IPS-15b (cell line): ENCODE results near the gene LRRC3.

Experiments used
- H3K27me3 ChIP-seq: one replicate; pipeline ENCODE4 v1.6.1; 2013; ENCODE audit warnings: low read length; ENCODE audit not compliant: control insufficient read depth, insufficient read depth
- H3K36me3 ChIP-seq: one replicate; pipeline ENCODE4 v1.6.1; 2013; ENCODE audit warnings: low read length; ENCODE audit not compliant: control insufficient read depth, insufficient read depth
- H3K4me1 ChIP-seq: one replicate; pipeline ENCODE4 v1.6.1; 2013; ENCODE audit warnings: mild to moderate bottlenecking, low read length; ENCODE audit not compliant: control insufficient read depth, insufficient read depth
- H3K4me3 ChIP-seq: one replicate; pipeline ENCODE4 v1.5.1; 2013; ENCODE audit warnings: low read depth, low read length
- H3K9ac ChIP-seq: one replicate; pipeline ENCODE4 v1.6.1; 2013; ENCODE audit warnings: low read depth, mild to moderate bottlenecking, low read length
- H3K9me3 ChIP-seq: one replicate; pipeline ENCODE4 v1.6.1; 2013; ENCODE audit warnings: mild to moderate bottlenecking, low read length; ENCODE audit not compliant: control insufficient read depth, insufficient read depth

Gene LRRC3

GRCh38 chr21:44456915-44457736 is 1.8 kb downstream of the LRRC3 start:
- Histone ChIP-seq H3K9me3 (no peaks in the 10 kb centered on the region), H3K27me3 (peaks cover 3% of the 10 kb centered on the region), H3K4me1 (no peaks in the 10 kb centered on the region)

GRCh38 chr21:44458971-44459711 is 3.8 kb downstream of the LRRC3 start:
- Histone ChIP-seq H3K4me3 (no peak overlapping the region), H3K9me3 (no peaks in the 10 kb centered on the region), H3K9ac (no peak overlapping the region), H3K27me3 (peaks cover 2% of the 10 kb centered on the region), H3K4me1 (no peaks in the 10 kb centered on the region), H3K36me3 (peaks cover 5% of the 10 kb centered on the region)

More at GRCh38 chr21:44456915-44457736, 1.8 kb downstream of the LRRC3 start:
- H3K4me3 ChIP-seq: no peak overlapping the region
- H3K36me3 ChIP-seq: peaks cover 5% of the 10 kb centered on the region
- no peak overlapping the region for H3K9ac ChIP-seq

GRCh38 chr21:44459712-44460440 is 4.6 kb downstream of the LRRC3 start:
- no peaks in the 10 kb centered on the region for H3K4me1 ChIP-seq
- H3K27me3 ChIP-seq: no peaks in the 10 kb centered on the region
- H3K9me3 ChIP-seq: no peaks in the 10 kb centered on the region
- no peak overlapping the region for H3K4me3 ChIP-seq
- peaks cover 5% of the 10 kb centered on the region for H3K36me3 ChIP-seq
- no peak overlapping the region for H3K9ac ChIP-seq

GRCh38 chr21:44460441-44460755 is 5.1 kb downstream of the LRRC3 start:
- H3K9ac ChIP-seq: no peak overlapping the region
- H3K9me3 ChIP-seq: no peaks in the 10 kb centered on the region
- peaks cover 5% of the 10 kb centered on the region for H3K36me3 ChIP-seq
- no peak overlapping the region for H3K4me3 ChIP-seq
- H3K4me1 ChIP-seq: no peaks in the 10 kb centered on the region
- no peaks in the 10 kb centered on the region for H3K27me3 ChIP-seq

GRCh38 chr21:44461005-44461404 is 5.7 kb downstream of the LRRC3 start:
- H3K4me1 ChIP-seq: no peaks in the 10 kb centered on the region
- H3K9me3 ChIP-seq: no peaks in the 10 kb centered on the region
- H3K27me3 ChIP-seq: no peaks in the 10 kb centered on the region
- no peak overlapping the region for H3K9ac ChIP-seq
- peaks cover 5% of the 10 kb centered on the region for H3K36me3 ChIP-seq
- H3K4me3 ChIP-seq: no peak overlapping the region

- H3K27me3 ChIP-seq: no peaks in the 10 kb centered on the region
- H3K9ac ChIP-seq: no peak overlapping the region
- no peaks in the 10 kb centered on the region for H3K4me1 ChIP-seq
- H3K36me3 ChIP-seq: peaks cover 5% of the 10 kb centered on the region
- H3K4me3 ChIP-seq: no peak overlapping the region
- no peaks in the 10 kb centered on the region for H3K9me3 ChIP-seq
These were observed 6.2 kb downstream of the LRRC3 start for GRCh38 chr21:44461464-44462001.

DNA sequence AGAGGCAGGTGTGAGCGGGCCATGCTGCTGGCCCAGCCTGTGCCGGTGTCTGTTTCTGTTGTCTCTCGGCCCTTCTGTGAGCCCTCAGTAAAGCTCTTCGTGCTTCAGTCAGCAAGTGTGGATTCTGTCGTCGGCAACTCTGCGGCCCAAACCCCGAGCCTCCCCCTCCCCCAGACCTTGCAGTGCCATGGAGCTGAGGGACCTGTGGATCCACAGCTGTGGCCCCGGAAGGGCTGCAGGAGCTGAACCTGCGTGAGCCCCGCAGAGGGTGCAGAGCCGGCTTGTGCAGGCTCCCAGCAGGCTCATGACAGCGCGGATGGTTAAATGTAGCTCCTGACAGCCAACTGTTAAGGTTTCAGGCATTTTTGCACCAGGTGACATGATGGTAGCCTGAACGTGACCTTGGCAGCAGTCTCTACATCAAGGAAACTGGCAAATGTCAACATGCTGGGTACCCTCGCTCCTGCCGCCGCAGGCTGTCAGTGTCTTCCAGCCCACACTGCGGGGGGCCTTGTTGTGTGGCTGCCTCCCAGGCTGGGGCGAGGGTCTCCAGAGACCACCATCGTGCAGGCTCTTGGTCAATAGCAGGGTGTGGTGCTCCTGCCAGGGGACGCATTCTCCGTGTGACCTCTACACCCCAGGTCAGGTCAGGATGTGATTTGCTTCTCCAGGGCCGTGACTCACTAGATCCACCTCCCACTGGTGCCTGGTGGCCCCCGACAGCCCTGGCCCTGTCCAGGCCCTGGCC is 7.0 kb downstream of the LRRC3 start:
- H3K27me3 ChIP-seq: no peaks in the 10 kb centered on the region
- H3K36me3 ChIP-seq: peaks cover 1% of the 10 kb centered on the region
- H3K9ac ChIP-seq: no peak overlapping the region
- H3K4me1 ChIP-seq: no peaks in the 10 kb centered on the region
- no peaks in the 10 kb centered on the region for H3K9me3 ChIP-seq
- H3K4me3 ChIP-seq: no peak overlapping the region

DNA sequence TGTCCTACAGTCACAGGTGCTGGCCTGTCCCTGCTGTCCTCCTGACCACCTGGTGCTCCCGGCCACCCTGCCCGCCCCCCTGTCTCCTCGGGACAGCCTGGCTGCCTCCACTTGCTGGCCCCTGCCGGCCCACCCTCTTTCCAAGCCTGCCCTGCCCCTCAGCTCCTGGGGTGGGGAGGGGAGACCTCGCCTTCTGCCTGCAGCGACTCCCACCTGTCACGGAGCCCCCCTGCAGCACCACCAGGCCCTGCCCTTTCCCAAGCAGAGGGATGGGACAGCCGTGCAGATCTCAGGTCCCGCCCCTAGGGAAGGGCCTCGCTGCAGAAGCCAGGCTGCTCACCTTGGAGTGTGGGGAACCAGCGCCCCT is 7.5 kb downstream of the LRRC3 start:
- no peaks in the 10 kb centered on the region for H3K9me3 ChIP-seq

GRCh38 chr21:44463724-44464123 is 8.4 kb downstream of the LRRC3 start:
- no peaks in the 10 kb centered on the region for H3K27me3 ChIP-seq
- H3K9ac ChIP-seq: no peak overlapping the region
- H3K4me1 ChIP-seq: no peaks in the 10 kb centered on the region
- H3K9me3 ChIP-seq: no peaks in the 10 kb centered on the region
- H3K4me3 ChIP-seq: no peak overlapping the region
- H3K36me3 ChIP-seq: no peaks in the 10 kb centered on the region

More for the DNA sequence above, 7.5 kb downstream of the LRRC3 start:
- H3K4me1 ChIP-seq: no peaks in the 10 kb centered on the region
- H3K9ac ChIP-seq: no peak overlapping the region
- no peaks in the 10 kb centered on the region for H3K36me3 ChIP-seq
- no peaks in the 10 kb centered on the region for H3K27me3 ChIP-seq
- H3K4me3 ChIP-seq: no peak overlapping the region

- H3K9me3 ChIP-seq: no peaks in the 10 kb centered on the region
- no peak overlapping the region for H3K4me3 ChIP-seq
- H3K27me3 ChIP-seq: no peaks in the 10 kb centered on the region
- H3K9ac ChIP-seq: no peak overlapping the region
- no peaks in the 10 kb centered on the region for H3K4me1 ChIP-seq
- H3K36me3 ChIP-seq: no peaks in the 10 kb centered on the region
These were observed 9.0 kb downstream of the LRRC3 start for GRCh38 chr21:44464351-44464750.

GRCh38 chr21:44466351-44466954 is 11.1 kb downstream of the LRRC3 start:
- Histone ChIP-seq H3K9me3 (no peaks in the 10 kb centered on the region), H3K4me3 (no peak overlapping the region), H3K9ac (no peak overlapping the region), H3K4me1 (no peaks in the 10 kb centered on the region), H3K36me3 (no peaks in the 10 kb centered on the region), H3K27me3 (no peaks in the 10 kb centered on the region)
